ENCODE data around the gene VEZF1. TPM values are rescaled to one million over a fixed set of nuclear protein-coding genes. Genes with fewer than 3 reads are reported as not detected.

Gene VEZF1
- total and polyA plus RNA-seq, 4 donors: 21.2 to 59.8 (median 42.5) TPM

- WGBS, 2 donors: 67 to 76% methylated on average over 6 of the region's 6 CpGs
- no peak overlapping the region for H3K4me3 ChIP-seq (ENCODE audit: low read length in 2 of 2)
- peaks cover 7 to 13% of the 10 kb centered on the region in 2 donors for H3K4me1 ChIP-seq (ENCODE audit: control insufficient read depth in 1 of 2, insufficient read depth in 2 of 2, low read length in 2 of 2)
- no peaks in the 10 kb centered on the region for H3K36me3 ChIP-seq (ENCODE audit: control insufficient read depth in 1 of 2, insufficient read depth in 2 of 2, low read length in 1 of 2)
- peak in 1 of 2 donors; percentile 59 for DNase-seq
- H3K27me3 ChIP-seq (ENCODE audit: control insufficient read depth in 1 of 2, insufficient read depth in 2 of 2, low read length in 1 of 2): no peaks in the 10 kb centered on the region
- ATAC-seq (ENCODE audit: low FRiP score): no peak
- intact Hi-C loops (cut with DNase I): no loop called here
- H3K27ac ChIP-seq (ENCODE audit: low read depth in 1 of 2, low read length in 2 of 2): no peak overlapping the region
- no peaks in the 10 kb centered on the region for H3K9me3 ChIP-seq (ENCODE audit: control insufficient read depth, low read length)
Observed at GRCh38 chr17:57944908-57945307, 43.1 kb downstream of the VEZF1 start.

- Histone ChIP-seq H3K4me3 (ENCODE audit: low read length in 2 of 2) (no peak overlapping the region), H3K27ac (ENCODE audit: low read depth in 1 of 2, low read length in 2 of 2) (no peak overlapping the region), H3K9me3 (ENCODE audit: control insufficient read depth, low read length) (no peaks in the 10 kb centered on the region), H3K36me3 (ENCODE audit: control insufficient read depth in 1 of 2, insufficient read depth in 2 of 2, low read length in 1 of 2) (no peaks in the 10 kb centered on the region), H3K4me1 (ENCODE audit: control insufficient read depth in 1 of 2, insufficient read depth in 2 of 2, low read length in 2 of 2) (peaks cover 6 to 13% of the 10 kb centered on the region in 2 donors), H3K27me3 (ENCODE audit: control insufficient read depth in 1 of 2, insufficient read depth in 2 of 2, low read length in 1 of 2) (no peaks in the 10 kb centered on the region)
- intact Hi-C loops (cut with DNase I): no loop called here
- ATAC-seq (ENCODE audit: low FRiP score) (no peak), DNase-seq (no peak)
- WGBS, 2 donors: 85 to 96% methylated on average over 3 of the region's 3 CpGs
Observed at GRCh38 chr17:57943645-57944044, 44.4 kb downstream of the VEZF1 start.

GRCh38 chr17:57943140-57943539 is 44.9 kb downstream of the VEZF1 start:
- H3K27ac ChIP-seq (ENCODE audit: low read depth in 1 of 2, low read length in 2 of 2): no peak overlapping the region
- ATAC-seq (ENCODE audit: low FRiP score) (no peak), DNase-seq (no peak)
- H3K27me3 ChIP-seq (ENCODE audit: control insufficient read depth in 1 of 2, insufficient read depth in 2 of 2, low read length in 1 of 2): no peaks in the 10 kb centered on the region
- peaks cover 6 to 11% of the 10 kb centered on the region in 2 donors for H3K4me1 ChIP-seq (ENCODE audit: control insufficient read depth in 1 of 2, insufficient read depth in 2 of 2, low read length in 2 of 2)
- intact Hi-C loops (cut with DNase I): no loop called here
- H3K36me3 ChIP-seq (ENCODE audit: control insufficient read depth in 1 of 2, insufficient read depth in 2 of 2, low read length in 1 of 2): no peaks in the 10 kb centered on the region
- H3K4me3 ChIP-seq (ENCODE audit: low read length in 2 of 2): no peak overlapping the region
- no peaks in the 10 kb centered on the region for H3K9me3 ChIP-seq (ENCODE audit: control insufficient read depth, low read length)
- whole genome bisulfite sequencing, 2 donors: 75 to 79% methylated on average over 6 of the region's 6 CpGs

DNA sequence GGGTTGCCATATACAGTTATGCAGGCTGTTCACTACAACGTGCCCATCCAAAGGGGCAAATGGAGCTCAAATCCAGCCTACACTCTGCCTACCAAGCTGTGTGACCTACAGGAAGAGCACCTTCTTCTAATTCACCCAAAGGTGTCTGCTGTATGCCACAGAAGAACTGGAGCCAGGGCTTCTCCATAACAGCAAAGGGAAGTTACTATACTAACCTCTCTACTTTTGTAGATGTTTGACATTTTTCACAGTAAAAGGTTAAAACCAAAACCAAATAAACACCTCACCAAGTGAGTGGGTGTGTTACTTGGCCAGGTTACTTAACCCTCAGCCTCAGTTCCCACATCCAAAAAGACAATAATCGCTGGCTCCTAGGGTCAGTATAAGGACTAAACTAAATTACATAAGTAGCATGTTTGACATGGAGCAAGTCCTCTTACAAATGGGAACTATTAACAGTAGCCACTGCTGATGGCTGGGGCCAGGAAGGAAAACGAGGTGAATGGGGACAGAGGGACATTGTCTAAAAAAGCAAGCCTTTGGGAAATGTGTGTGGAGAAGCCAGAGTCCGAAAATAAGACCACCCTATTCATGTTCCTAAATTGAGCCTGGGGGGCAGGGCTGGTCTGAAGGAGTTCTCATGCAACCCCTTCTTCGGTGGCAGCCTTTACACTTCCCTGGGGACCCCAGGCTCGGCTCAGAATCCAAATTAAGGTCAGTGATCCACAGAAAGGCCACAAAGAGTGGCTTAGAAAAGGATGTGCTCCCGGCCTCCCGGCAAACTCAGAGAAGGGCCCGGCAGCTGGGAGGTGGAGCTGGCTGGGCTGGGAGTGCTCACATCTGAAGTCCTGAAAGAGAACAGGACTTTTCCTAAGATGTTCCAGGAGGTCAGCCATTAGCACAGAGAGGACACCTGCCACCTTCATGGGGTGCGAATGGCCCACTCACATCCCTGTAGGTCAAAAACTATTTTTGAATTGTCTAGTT is 46.4 kb downstream of the VEZF1 start:
- intact Hi-C loops (cut with DNase I): no loop called here
- H3K27ac ChIP-seq (ENCODE audit: low read depth in 1 of 2, low read length in 2 of 2): no peak overlapping the region
- DNase-seq (no peak), ATAC-seq (ENCODE audit: low FRiP score) (no peak)
- no peaks in the 10 kb centered on the region for H3K36me3 ChIP-seq (ENCODE audit: control insufficient read depth in 1 of 2, insufficient read depth in 2 of 2, low read length in 1 of 2)
- H3K9me3 ChIP-seq (ENCODE audit: control insufficient read depth, low read length): no peaks in the 10 kb centered on the region
- H3K4me3 ChIP-seq (ENCODE audit: low read length in 2 of 2): no peak overlapping the region
- 65 to 73% methylated on average over 10 of the region's 10 CpGs for WGBS, 2 donors
- H3K4me1 ChIP-seq (ENCODE audit: control insufficient read depth in 1 of 2, insufficient read depth in 2 of 2, low read length in 2 of 2): peaks cover 6 to 8% of the 10 kb centered on the region in 2 donors
- H3K27me3 ChIP-seq (ENCODE audit: control insufficient read depth in 1 of 2, insufficient read depth in 2 of 2, low read length in 1 of 2): no peaks in the 10 kb centered on the region

DNA sequence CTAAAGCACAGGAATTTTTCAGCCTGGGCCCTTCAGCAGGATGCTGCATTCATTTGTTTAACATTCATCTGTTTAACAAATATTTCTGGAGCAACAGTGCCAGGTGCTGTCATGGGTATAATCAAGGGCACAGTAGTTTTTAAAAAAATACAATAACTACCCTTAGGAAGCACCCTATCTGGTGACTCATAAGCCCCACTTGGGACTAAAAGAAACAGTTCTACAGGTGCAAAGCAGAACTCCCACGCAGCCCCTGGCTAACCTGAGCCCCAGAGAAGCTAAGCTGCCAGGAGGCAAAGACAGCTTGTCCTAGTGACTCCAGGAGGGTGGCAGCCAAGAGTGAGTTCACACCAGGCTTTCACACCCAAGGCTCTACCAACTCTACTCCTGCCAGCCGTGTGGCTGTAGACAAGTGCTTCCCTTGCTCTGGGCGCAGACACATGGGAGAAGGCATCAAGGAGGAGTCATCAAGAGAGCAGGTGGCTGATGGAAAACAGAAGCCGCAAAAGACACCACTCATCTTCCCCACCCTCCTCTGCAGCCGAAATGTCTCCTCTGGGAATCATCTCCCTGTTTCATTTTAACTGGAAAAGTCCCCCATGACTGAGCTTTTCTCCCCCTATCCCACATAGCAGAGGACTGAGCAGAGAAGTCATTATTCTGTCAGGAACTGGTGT is 47.3 kb downstream of the VEZF1 start:
- H3K27me3 ChIP-seq (ENCODE audit: control insufficient read depth in 1 of 2, insufficient read depth in 2 of 2, low read length in 1 of 2): no peaks in the 10 kb centered on the region
- H3K4me1 ChIP-seq (ENCODE audit: control insufficient read depth in 1 of 2, insufficient read depth in 2 of 2, low read length in 2 of 2): peaks cover 6 to 8% of the 10 kb centered on the region in 2 donors
- DNase-seq (no peak), ATAC-seq (ENCODE audit: low FRiP score) (no peak)
- no peaks in the 10 kb centered on the region for H3K9me3 ChIP-seq (ENCODE audit: control insufficient read depth, low read length)
- WGBS, 2 donors: 58 to 60% methylated on average over 5 of the region's 5 CpGs
- H3K27ac ChIP-seq (ENCODE audit: low read depth in 1 of 2, low read length in 2 of 2): no peak overlapping the region
- H3K36me3 ChIP-seq (ENCODE audit: control insufficient read depth in 1 of 2, insufficient read depth in 2 of 2, low read length in 1 of 2): no peaks in the 10 kb centered on the region
- no peak overlapping the region for H3K4me3 ChIP-seq (ENCODE audit: low read length in 2 of 2)
- intact Hi-C loops (cut with DNase I): no loop called here

- 72 to 73% methylated on average over 5 of the region's 5 CpGs for whole genome bisulfite sequencing, 2 donors
- no peak for ATAC-seq (ENCODE audit: low FRiP score)
- intact Hi-C loops (cut with DNase I): no loop called here
Observed at GRCh38 chr17:57940231-57940630, 47.8 kb downstream of the VEZF1 start.

DNA sequence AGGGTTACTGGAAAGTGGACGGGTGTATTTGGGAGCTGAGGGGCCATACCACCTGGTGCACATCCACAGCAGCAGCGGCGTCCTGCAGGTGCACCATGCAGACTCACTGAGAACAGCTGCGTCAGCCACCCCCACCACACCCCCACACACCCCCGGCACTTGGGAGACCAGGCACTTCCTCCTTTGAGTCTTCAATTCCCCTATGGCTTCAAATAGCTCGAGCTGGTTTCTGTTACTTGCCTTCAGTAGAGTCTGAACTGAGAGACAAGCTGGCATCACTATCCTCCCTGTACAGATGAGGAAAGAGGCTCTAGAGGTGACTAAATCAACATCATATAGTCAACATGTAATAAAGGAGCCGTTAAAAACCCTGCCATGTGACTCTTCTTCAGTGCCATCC is 48.3 kb downstream of the VEZF1 start:
- Histone ChIP-seq H3K36me3 (ENCODE audit: control insufficient read depth in 1 of 2, insufficient read depth in 2 of 2, low read length in 1 of 2) (no peaks in the 10 kb centered on the region), H3K4me1 (ENCODE audit: control insufficient read depth in 1 of 2, insufficient read depth in 2 of 2, low read length in 2 of 2) (peaks cover 6 to 8% of the 10 kb centered on the region in 2 donors)
- intact Hi-C loops (cut with DNase I): no loop called here

More at GRCh38 chr17:57940231-57940630, 47.8 kb downstream of the VEZF1 start:
- Histone ChIP-seq H3K27ac (ENCODE audit: low read depth in 1 of 2, low read length in 2 of 2) (no peak overlapping the region), H3K9me3 (ENCODE audit: control insufficient read depth, low read length) (no peaks in the 10 kb centered on the region), H3K4me1 (ENCODE audit: control insufficient read depth in 1 of 2, insufficient read depth in 2 of 2, low read length in 2 of 2) (peaks cover 6 to 8% of the 10 kb centered on the region in 2 donors), H3K36me3 (ENCODE audit: control insufficient read depth in 1 of 2, insufficient read depth in 2 of 2, low read length in 1 of 2) (no peaks in the 10 kb centered on the region), H3K4me3 (ENCODE audit: low read length in 2 of 2) (no peak overlapping the region), H3K27me3 (ENCODE audit: control insufficient read depth in 1 of 2, insufficient read depth in 2 of 2, low read length in 1 of 2) (no peaks in the 10 kb centered on the region)
- DNase-seq: no peak

DNA sequence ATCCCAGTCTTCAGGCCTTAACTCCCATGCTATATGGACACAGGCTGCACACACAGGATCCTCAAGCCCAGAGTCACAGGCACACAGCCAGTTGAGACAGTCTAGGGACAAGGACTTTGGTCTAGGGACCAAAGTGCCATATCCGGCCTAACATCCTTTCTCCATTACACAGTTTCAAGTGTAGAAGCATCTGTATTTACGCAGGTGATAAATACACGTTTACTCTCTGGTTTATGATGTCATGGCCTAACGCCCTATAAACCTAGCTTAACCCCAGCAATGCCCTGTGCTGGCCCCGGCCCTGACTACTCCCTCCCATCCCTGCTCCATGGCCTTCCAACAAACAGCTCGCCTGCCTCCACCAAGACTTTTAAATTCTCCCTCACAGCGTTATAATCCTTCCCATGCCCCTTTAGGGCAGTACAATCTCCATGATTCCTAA is 50.0 kb downstream of the VEZF1 start:
- DNase-seq (no peak), ATAC-seq (ENCODE audit: low FRiP score) (no peak)
- 74 to 83% methylated on average over 7 of the region's 7 CpGs for WGBS, 2 donors
- H3K9me3 ChIP-seq (ENCODE audit: control insufficient read depth, low read length): no peaks in the 10 kb centered on the region
- H3K4me1 ChIP-seq (ENCODE audit: control insufficient read depth in 1 of 2, insufficient read depth in 2 of 2, low read length in 2 of 2): peaks cover 6 to 8% of the 10 kb centered on the region in 2 donors
- H3K36me3 ChIP-seq (ENCODE audit: control insufficient read depth in 1 of 2, insufficient read depth in 2 of 2, low read length in 1 of 2): no peaks in the 10 kb centered on the region
- no peak overlapping the region for H3K27ac ChIP-seq (ENCODE audit: low read depth in 1 of 2, low read length in 2 of 2)
- H3K27me3 ChIP-seq (ENCODE audit: control insufficient read depth in 1 of 2, insufficient read depth in 2 of 2, low read length in 1 of 2): no peaks in the 10 kb centered on the region
- intact Hi-C loops (cut with DNase I): no loop called here
- no peak overlapping the region for H3K4me3 ChIP-seq (ENCODE audit: low read length in 2 of 2)

More for the DNA sequence above, 48.3 kb downstream of the VEZF1 start:
- H3K9me3 ChIP-seq (ENCODE audit: control insufficient read depth, low read length): no peaks in the 10 kb centered on the region
- H3K4me3 ChIP-seq (ENCODE audit: low read length in 2 of 2): no peak overlapping the region
- H3K27ac ChIP-seq (ENCODE audit: low read depth in 1 of 2, low read length in 2 of 2): no peak overlapping the region
- DNase-seq (peak in 1 of 2 donors; percentile 71), ATAC-seq (ENCODE audit: low FRiP score) (peak; percentile 17)
- H3K27me3 ChIP-seq (ENCODE audit: control insufficient read depth in 1 of 2, insufficient read depth in 2 of 2, low read length in 1 of 2): no peaks in the 10 kb centered on the region
- 83% methylated on average over 7 of the region's 7 CpGs for WGBS, 2 donors
